Measurements from ENCODE around the gene EPB41L4B. TPM values are rescaled to one million over a fixed set of nuclear protein-coding genes. Genes with fewer than 3 reads are reported as not detected.

Gene EPB41L4B
- total and polyA plus RNA-seq, 2 of the 4 experiments (the other 2 are of a cell fraction), result 0.36 to 0.54 TPM

DNA sequence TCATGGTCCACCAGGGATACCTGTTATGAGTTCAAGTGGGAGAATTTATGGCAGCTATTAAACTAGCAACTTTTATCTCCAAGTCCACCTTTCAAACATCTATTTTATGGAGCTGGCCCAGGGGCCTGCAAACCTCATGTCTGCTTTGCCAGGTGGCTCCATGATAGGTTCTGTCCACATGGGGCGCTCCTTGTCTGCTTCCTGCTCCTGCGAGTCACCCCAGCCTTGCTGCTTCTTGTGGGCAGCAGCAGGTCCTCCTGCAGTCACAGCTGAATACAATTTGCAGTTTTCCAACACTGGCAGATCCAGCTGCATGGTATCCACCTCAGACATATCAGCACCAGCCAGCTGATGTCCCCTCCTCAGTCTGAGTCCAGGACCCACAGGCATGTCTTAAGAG is 114.2 kb downstream of the EPB41L4B start:
- Histone ChIP-seq H3K23ac (ENCODE audit: low read depth, low read length) (no peak overlapping the region), H3K9me1 (ENCODE audit: insufficient read depth, low read length) (no peaks in the 10 kb centered on the region), H4K5ac (ENCODE audit: low read depth, low read length) (no peak overlapping the region), H2BK5ac (ENCODE audit: low read depth, low read length, poor library complexity, severe bottlenecking) (no peak overlapping the region), H3K9ac (ENCODE audit: low read depth, low read length) (no peak overlapping the region), H2AFZ (replicated peaks; ENCODE audit: low read length, poor library complexity) (no peak overlapping the region), H3K9me3 (ENCODE audit: control insufficient read depth, insufficient read depth, low read length) (peaks cover 3% of the 10 kb centered on the region; the same call in 1 of the 2 replicates), H2AK5ac (ENCODE audit: low read depth, low read length) (no peak overlapping the region), H3K27me3 (ENCODE audit: control insufficient read depth, insufficient read depth, low read length) (peaks cover 16% of the 10 kb centered on the region; the same call in 1 of the 2 replicates), H2BK15ac (ENCODE audit: low read depth, low read length) (no peak overlapping the region), H4K20me1 (ENCODE audit: insufficient read depth, low read length) (no peaks in the 10 kb centered on the region), H2AK9ac (replicated peaks; ENCODE audit: low read depth, low read length, poor library complexity) (no peak overlapping the region), H3K79me1 (ENCODE audit: low read depth in 1 of 2, low read length in 2 of 2) (no peaks in the 10 kb centered on the region), H3K4me1 (ENCODE audit: control insufficient read depth, insufficient read depth, low read length) (no peaks in the 10 kb centered on the region), H4K8ac (ENCODE audit: low read depth in 2 of 2, low read length in 2 of 2) (no peak overlapping the region), H3K4ac (ENCODE audit: low read depth, low read length) (no peak overlapping the region), H3K56ac (ENCODE audit: extremely low read depth, insufficient read depth, low read length) (no peak overlapping the region), H4K91ac (ENCODE audit: insufficient read depth, low read depth, low read length) (no peak overlapping the region), H3K18ac (ENCODE audit: low read depth, low read length) (no peak overlapping the region), H3K4me3 (ENCODE audit: insufficient read depth, low read depth, low read length) (no peak overlapping the region), H2BK120ac (ENCODE audit: low read depth, low read length) (no peak overlapping the region), H3K4me2 (ENCODE audit: low read depth, low read length) (no peak overlapping the region), H2BK20ac (ENCODE audit: low read depth, low read length) (no peak overlapping the region), H3K14ac (replicated peaks; ENCODE audit: low read depth, low read length) (no peak overlapping the region), H3K36me3 (ENCODE audit: control insufficient read depth, insufficient read depth, low read length) (no peaks in the 10 kb centered on the region), H3K27ac (ENCODE audit: insufficient read depth, low read length) (no peak overlapping the region)
- ChIA-PET POLR2A (ENCODE audit: unreplicated experiment) (no interaction called here), CTCF (no interaction called here)
- dilution Hi-C loops (cut with HindIII; ENCODE audit: low sequenced_read_pairs, unreplicated experiment), result no loop called here
- DNase-seq (no peak), ATAC-seq (ENCODE audit: low read depth) (no peak)
- in situ Hi-C loops (cut with MboI; ENCODE audit: low sequenced_read_pairs), result no loop called here
- intact Hi-C loops (cut with micrococcal nuclease), result no loop called here
- 60% methylated on average over 2 of the region's 2 CpGs; no CpG with 5 or more reads in 1 of the 2 experiments for WGBS, 2 experiments (ENCODE audit: extremely low coverage in 2 of 2, insufficient read length in 1 of 2)
- TF ChIP-seq BHLHE40 (IDR thresholded peaks at IDR 0.05; ENCODE audit: low read depth, low read length), result no peak
- TF ChIP-seq NFE2L2 (IDR thresholded peaks at IDR 0.05; ENCODE audit: low read depth, low read length), result no peak
- no peak for TF ChIP-seq SMC3 (IDR thresholded peaks at IDR 0.05; ENCODE audit: low read depth, low read length)
- TF ChIP-seq, protein P1, sequence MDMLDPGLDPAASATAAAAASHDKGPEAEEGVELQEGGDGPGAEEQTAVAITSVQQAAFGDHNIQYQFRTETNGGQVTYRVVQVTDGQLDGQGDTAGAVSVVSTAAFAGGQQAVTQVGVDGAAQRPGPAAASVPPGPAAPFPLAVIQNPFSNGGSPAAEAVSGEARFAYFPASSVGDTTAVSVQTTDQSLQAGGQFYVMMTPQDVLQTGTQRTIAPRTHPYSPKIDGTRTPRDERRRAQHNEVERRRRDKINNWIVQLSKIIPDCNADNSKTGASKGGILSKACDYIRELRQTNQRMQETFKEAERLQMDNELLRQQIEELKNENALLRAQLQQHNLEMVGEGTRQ (IDR thresholded peaks at IDR 0.05; ENCODE audit: low read depth, low read length), result no peak
- TF ChIP-seq RFX5 (IDR thresholded peaks at IDR 0.05; ENCODE audit: low read depth, low read length), result no peak
- TF ChIP-seq, protein P2, sequence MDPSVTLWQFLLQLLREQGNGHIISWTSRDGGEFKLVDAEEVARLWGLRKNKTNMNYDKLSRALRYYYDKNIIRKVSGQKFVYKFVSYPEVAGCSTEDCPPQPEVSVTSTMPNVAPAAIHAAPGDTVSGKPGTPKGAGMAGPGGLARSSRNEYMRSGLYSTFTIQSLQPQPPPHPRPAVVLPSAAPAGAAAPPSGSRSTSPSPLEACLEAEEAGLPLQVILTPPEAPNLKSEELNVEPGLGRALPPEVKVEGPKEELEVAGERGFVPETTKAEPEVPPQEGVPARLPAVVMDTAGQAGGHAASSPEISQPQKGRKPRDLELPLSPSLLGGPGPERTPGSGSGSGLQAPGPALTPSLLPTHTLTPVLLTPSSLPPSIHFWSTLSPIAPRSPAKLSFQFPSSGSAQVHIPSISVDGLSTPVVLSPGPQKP (IDR thresholded peaks at IDR 0.05; ENCODE audit: borderline replicate concordance, low read depth, low read length), result no peak
- no peak for TF ChIP-seq CEBPB (IDR thresholded peaks at IDR 0.05; ENCODE audit: low read depth, low read length)
- no TSS peak for BruUV-seq (replicated peaks)

Measured in IMR-90 (cell line).